GM19467 (cell line): Measurements from ENCODE around the gene RCAN2.

Experiments used
- ATAC-seq: cut with Tn5 transposase; IDR thresholded peaks from one replicate; pipeline ENCODE4 v1.9.1; 2021; ENCODE audit warnings: mild to moderate bottlenecking, moderate library complexity; ENCODE audit not compliant: unreplicated experiment

RCAN2 gene

GRCh38 chr6:46220352-46221221 lies 270.7 kb downstream of the RCAN2 start:
- ATAC-seq = peak; percentile 53

- ATAC-seq = no peak
These were observed 271.6 kb downstream of the RCAN2 start for GRCh38 chr6:46219661-46220060.

GRCh38 chr6:46218457-46218856 lies 272.8 kb downstream of the RCAN2 start:
- no peak for ATAC-seq

GRCh38 chr6:46217671-46218131 lies 273.5 kb downstream of the RCAN2 start:
- peak; percentile 61 for ATAC-seq

GRCh38 chr6:46216879-46217278 lies 274.4 kb downstream of the RCAN2 start:
- no peak for ATAC-seq

- no peak for ATAC-seq
These were observed 275.5 kb downstream of the RCAN2 start for GRCh38 chr6:46215777-46216176.

- no peak for ATAC-seq
These were observed 276.0 kb downstream of the RCAN2 start for GRCh38 chr6:46215213-46215612.

- ATAC-seq = no peak
These were observed 279.3 kb downstream of the RCAN2 start for GRCh38 chr6:46211917-46212316.

- ATAC-seq = no peak
These were observed 281.0 kb downstream of the RCAN2 start for GRCh38 chr6:46210294-46210693.

GRCh38 chr6:46208303-46208702 lies 282.9 kb downstream of the RCAN2 start:
- ATAC-seq = no peak

- ATAC-seq = no peak
These were observed 284.1 kb downstream of the RCAN2 start for GRCh38 chr6:46207174-46207573.

- ATAC-seq = no peak
These were observed 286.2 kb downstream of the RCAN2 start for GRCh38 chr6:46204880-46205650.

- ATAC-seq = no peak
These were observed 287.7 kb downstream of the RCAN2 start for GRCh38 chr6:46203391-46204177.

GRCh38 chr6:46201702-46202101 lies 289.5 kb downstream of the RCAN2 start:
- ATAC-seq = no peak

GRCh38 chr6:46199387-46199786 lies 291.9 kb downstream of the RCAN2 start:
- no peak for ATAC-seq

- no peak for ATAC-seq
These were observed 299.3 kb downstream of the RCAN2 start for GRCh38 chr6:46191961-46192360.

- ATAC-seq = no peak
These were observed 300.4 kb downstream of the RCAN2 start for GRCh38 chr6:46190889-46191288.

- ATAC-seq = no peak
These were observed 301.5 kb downstream of the RCAN2 start for GRCh38 chr6:46189726-46190125.

GRCh38 chr6:46186583-46186982 lies 304.7 kb downstream of the RCAN2 start:
- ATAC-seq = no peak

GRCh38 chr6:46184114-46184513 lies 307.1 kb downstream of the RCAN2 start:
- no peak for ATAC-seq

GRCh38 chr6:46175976-46176375 lies 315.3 kb downstream of the RCAN2 start:
- no peak for ATAC-seq
